GM23338 (cell line): ENCODE data around the gene TOMM7. TPM values are rescaled to one million over a fixed set of nuclear protein-coding genes. Genes with fewer than 3 reads are reported as not detected.

Experiments used
- ATAC-seq: fragments of 200-7000 bp; cut with Tn5 transposase; 3 replicates; pipeline ENCODE4 v1.9.1; 2020
- DNase-seq: peaks from one replicate; pipeline ENCODE4 v3.0.0-alpha.2; 2015; ENCODE audit warnings: low spot score
- H2AFZ ChIP-seq: fragments of 200-600 bp; sonication (generic); 2 replicates; pipeline ENCODE4 v1.8.0; 2016; ENCODE audit warnings: antibody characterized with exemption, mild to moderate bottlenecking, moderate library complexity
- H3F3A ChIP-seq: fragments of 200-600 bp; sonication (generic); replicated peaks from 2 replicates; pipeline ENCODE4 v1.8.0; 2017; ENCODE audit warnings: antibody characterized with exemption, mixed run types, low read depth
- H3K27ac ChIP-seq: fragments of 200-600 bp; sonication (generic); 2 replicates; pipeline ENCODE4 v1.6.1; 2016; ENCODE audit warnings: low read depth
- H3K27me3 ChIP-seq: fragments of 200-600 bp; sonication (generic); 2 replicates; pipeline ENCODE4 v1.8.0; 2016; ENCODE audit warnings: mild to moderate bottlenecking, mixed run types, moderate library complexity; ENCODE audit not compliant: insufficient read depth
- H3K36me3 ChIP-seq: fragments of 200-600 bp; sonication (generic); 2 replicates; pipeline ENCODE4 v1.8.0; 2016; ENCODE audit warnings: mild to moderate bottlenecking; ENCODE audit not compliant: insufficient read depth
- H3K4me1 ChIP-seq: fragments of 200-600 bp; sonication (generic); 2 replicates; pipeline ENCODE4 v1.8.0; 2016; ENCODE audit warnings: mild to moderate bottlenecking, moderate library complexity; ENCODE audit not compliant: insufficient read depth
- H3K4me2 ChIP-seq: fragments of 200-600 bp; sonication (generic); 2 replicates; pipeline ENCODE4 v1.7.1; 2017; ENCODE audit warnings: mixed run types
- H3K4me3 ChIP-seq: fragments of 200-600 bp; sonication (generic); 2 replicates; pipeline ENCODE4 v1.6.1; 2016; ENCODE audit warnings: mixed run types
- H3K79me2 ChIP-seq: fragments of 200-600 bp; sonication (generic); replicated peaks from 2 replicates; pipeline ENCODE4 v1.8.0; 2017; ENCODE audit warnings: mild to moderate bottlenecking; ENCODE audit not compliant: insufficient read depth
- H3K9me2 ChIP-seq: fragments of 200-600 bp; sonication (generic); 2 replicates; pipeline ENCODE4 v1.8.0; 2017; ENCODE audit not compliant: insufficient read depth
- H4K20me1 ChIP-seq: fragments of 200-600 bp; sonication (generic); replicated peaks from 2 replicates; pipeline ENCODE4 v1.8.0; 2017; ENCODE audit warnings: mild to moderate bottlenecking; ENCODE audit not compliant: insufficient read depth
- H3K27ac Mint-ChIP-seq: 2 replicates; pipeline ENCODE4 v1.8.0; 2020; ENCODE audit warnings: inconsistent platforms, mild to moderate bottlenecking, moderate library complexity, mixed read lengths
- H3K27me3 Mint-ChIP-seq: 3 replicates; pipeline ENCODE4 v1.8.0; 2022; ENCODE audit warnings: low read depth, mild to moderate bottlenecking, moderate library complexity, mixed read lengths, inconsistent platforms; ENCODE audit not compliant: insufficient read depth, poor library complexity
- H3K36me3 Mint-ChIP-seq: 3 replicates; pipeline ENCODE4 v1.8.0; 2021; ENCODE audit warnings: low read depth, mild to moderate bottlenecking, inconsistent platforms, moderate library complexity, mixed read lengths
- H3K4me1 Mint-ChIP-seq: 3 replicates; pipeline ENCODE4 v1.8.0; 2020; ENCODE audit warnings: mild to moderate bottlenecking, inconsistent platforms, mixed read lengths
- H3K4me3 Mint-ChIP-seq: 3 replicates; pipeline ENCODE4 v1.8.0; 2021; ENCODE audit warnings: moderate library complexity, mild to moderate bottlenecking, inconsistent platforms, mixed read lengths
- H3K9me3 Mint-ChIP-seq: 3 replicates; pipeline ENCODE4 v1.8.0; 2020; ENCODE audit warnings: moderate library complexity, mild to moderate bottlenecking, inconsistent platforms, mixed read lengths
- CREB1 ChIP-seq: fragments of 250-450 bp; sonication (Bioruptor Pico); IDR thresholded peaks from 2 replicates; pipeline ENCODE4 v1.5.0; 2020; ENCODE audit warnings: low read depth, mild to moderate bottlenecking, moderate library complexity
- EZH2 ChIP-seq: fragments of 200-600 bp; sonication (generic); IDR thresholded peaks from one replicate; pipeline ENCODE4 v1.8.0; 2017; ENCODE audit warnings: antibody characterized with exemption, mild to moderate bottlenecking, low read depth; ENCODE audit not compliant: unreplicated experiment
- EZH2phosphoT487 ChIP-seq: fragments of 200-600 bp; sonication (generic); IDR thresholded peaks from one replicate; pipeline ENCODE4 v1.8.1; 2018; ENCODE audit warnings: antibody characterized with exemption; ENCODE audit not compliant: unreplicated experiment
- JUNB ChIP-seq: IDR thresholded peaks from one replicate; pipeline ENCODE4 v1.6.1; 2016; ENCODE audit warnings: antibody characterized with exemption; ENCODE audit not compliant: unreplicated experiment
- NANOG ChIP-seq: IDR thresholded peaks from 2 replicates; pipeline ENCODE4 v1.6.1; 2016; ENCODE audit warnings: antibody characterized with exemption, borderline replicate concordance
- POLR2AphosphoS5 ChIP-seq: IDR thresholded peaks from 2 replicates; pipeline ENCODE4 v1.6.1; 2016; ENCODE audit warnings: antibody characterized with exemption, low read depth
- REST ChIP-seq: IDR thresholded peaks from one replicate; pipeline ENCODE4 v1.6.1; 2018; ENCODE audit warnings: antibody characterized with exemption; ENCODE audit not compliant: unreplicated experiment
- STAT1 ChIP-seq: IDR thresholded peaks from one replicate; pipeline ENCODE4 v1.6.1; 2016; ENCODE audit warnings: antibody characterized with exemption; ENCODE audit not compliant: unreplicated experiment
- ZNF114 ChIP-seq: fragments of 250-450 bp; sonication (Bioruptor Pico); IDR thresholded peaks from 2 replicates; pipeline ENCODE4 v1.5.0; 2020; ENCODE audit warnings: mild to moderate bottlenecking, moderate library complexity
- ZNF331 ChIP-seq: fragments of 250-450 bp; sonication (Bioruptor Pico); IDR thresholded peaks from 2 replicates; pipeline ENCODE4 v1.5.0; 2020; ENCODE audit warnings: low read depth, mild to moderate bottlenecking, moderate library complexity
- polyA plus RNA-seq: library from polyadenylated mRNA; unstranded; fragments of >200 nt; fragmentation: Nextera tagmentation; extraction: Ambion mirVana; gene quantifications from 2 replicates; pipeline ENCODE4 v1.2.1, GENCODE V29; 2016
- total RNA-seq: library from RNA; depleted of rRNA; stranded (reverse); fragments of >200 nt; shearing (Covaris generic); gene quantifications from 2 replicates; pipeline ENCODE4 v1.2.3, GENCODE V29; 2014
- TF ChIP-seq, protein P1 (sequence below): fragments of 250-450 bp; sonication (Bioruptor Pico); IDR thresholded peaks from 2 replicates; pipeline ENCODE4 v1.5.0; 2020; ENCODE audit warnings: mild to moderate bottlenecking, moderate library complexity
- TF ChIP-seq, protein P2 (sequence below), 2 experiments: fragments of 200-600 bp in 1 of 2; sonication (generic) in 1 of 2; conservative IDR thresholded peaks; 2 replicates each; pipeline versions ENCODE4 v1.5.1 to v1.6.1; 2016 to 2017; ENCODE audit warnings: antibody characterized with exemption in 2 of 2, low read depth in 2 of 2, mild to moderate bottlenecking in 2 of 2, moderate library complexity in 1 of 2

TOMM7 gene
- total and polyA plus RNA-seq, 2 experiments from 2014 or later, result 164 to 920 TPM

- Histone ChIP-seq H3F3A (peaks cover 9% of the 10 kb centered on the region), H2AFZ (no peak overlapping the region), H3K4me1 (peaks cover 7% of the 10 kb centered on the region), H3K9me2 (peaks cover 9% of the 10 kb centered on the region; the same call in 1 of the 2 replicates), H3K79me2 (no peaks in the 10 kb centered on the region), H3K4me3 (no peak overlapping the region), H3K27ac (no peak overlapping the region), H3K36me3 (no peaks in the 10 kb centered on the region), H3K27me3 (no peaks in the 10 kb centered on the region), H4K20me1 (no peaks in the 10 kb centered on the region), H3K4me2 (no peak overlapping the region)
- Mint-ChIP-seq H3K9me3 (no peaks in the 10 kb centered on the region; the same call in 2 of the 3 replicates), H3K36me3 (peaks cover 18% of the 10 kb centered on the region), H3K4me1 (peaks cover 19% of the 10 kb centered on the region), H3K27ac (no peak overlapping the region), H3K27me3 (peaks cover 9% of the 10 kb centered on the region), H3K4me3 (no peak overlapping the region)
- TF ChIP-seq NANOG (no peak), EZH2phosphoT487 (no peak), EZH2 (no peak), REST (no peak), ZNF114 (CRISPR knock-in tag) (no peak), JUNB (no peak), CREB1 (CRISPR knock-in tag) (no peak), STAT1 (no peak), ZNF331 (CRISPR knock-in tag) (no peak), POLR2AphosphoS5 (no peak)
- TF ChIP-seq, protein P1, sequence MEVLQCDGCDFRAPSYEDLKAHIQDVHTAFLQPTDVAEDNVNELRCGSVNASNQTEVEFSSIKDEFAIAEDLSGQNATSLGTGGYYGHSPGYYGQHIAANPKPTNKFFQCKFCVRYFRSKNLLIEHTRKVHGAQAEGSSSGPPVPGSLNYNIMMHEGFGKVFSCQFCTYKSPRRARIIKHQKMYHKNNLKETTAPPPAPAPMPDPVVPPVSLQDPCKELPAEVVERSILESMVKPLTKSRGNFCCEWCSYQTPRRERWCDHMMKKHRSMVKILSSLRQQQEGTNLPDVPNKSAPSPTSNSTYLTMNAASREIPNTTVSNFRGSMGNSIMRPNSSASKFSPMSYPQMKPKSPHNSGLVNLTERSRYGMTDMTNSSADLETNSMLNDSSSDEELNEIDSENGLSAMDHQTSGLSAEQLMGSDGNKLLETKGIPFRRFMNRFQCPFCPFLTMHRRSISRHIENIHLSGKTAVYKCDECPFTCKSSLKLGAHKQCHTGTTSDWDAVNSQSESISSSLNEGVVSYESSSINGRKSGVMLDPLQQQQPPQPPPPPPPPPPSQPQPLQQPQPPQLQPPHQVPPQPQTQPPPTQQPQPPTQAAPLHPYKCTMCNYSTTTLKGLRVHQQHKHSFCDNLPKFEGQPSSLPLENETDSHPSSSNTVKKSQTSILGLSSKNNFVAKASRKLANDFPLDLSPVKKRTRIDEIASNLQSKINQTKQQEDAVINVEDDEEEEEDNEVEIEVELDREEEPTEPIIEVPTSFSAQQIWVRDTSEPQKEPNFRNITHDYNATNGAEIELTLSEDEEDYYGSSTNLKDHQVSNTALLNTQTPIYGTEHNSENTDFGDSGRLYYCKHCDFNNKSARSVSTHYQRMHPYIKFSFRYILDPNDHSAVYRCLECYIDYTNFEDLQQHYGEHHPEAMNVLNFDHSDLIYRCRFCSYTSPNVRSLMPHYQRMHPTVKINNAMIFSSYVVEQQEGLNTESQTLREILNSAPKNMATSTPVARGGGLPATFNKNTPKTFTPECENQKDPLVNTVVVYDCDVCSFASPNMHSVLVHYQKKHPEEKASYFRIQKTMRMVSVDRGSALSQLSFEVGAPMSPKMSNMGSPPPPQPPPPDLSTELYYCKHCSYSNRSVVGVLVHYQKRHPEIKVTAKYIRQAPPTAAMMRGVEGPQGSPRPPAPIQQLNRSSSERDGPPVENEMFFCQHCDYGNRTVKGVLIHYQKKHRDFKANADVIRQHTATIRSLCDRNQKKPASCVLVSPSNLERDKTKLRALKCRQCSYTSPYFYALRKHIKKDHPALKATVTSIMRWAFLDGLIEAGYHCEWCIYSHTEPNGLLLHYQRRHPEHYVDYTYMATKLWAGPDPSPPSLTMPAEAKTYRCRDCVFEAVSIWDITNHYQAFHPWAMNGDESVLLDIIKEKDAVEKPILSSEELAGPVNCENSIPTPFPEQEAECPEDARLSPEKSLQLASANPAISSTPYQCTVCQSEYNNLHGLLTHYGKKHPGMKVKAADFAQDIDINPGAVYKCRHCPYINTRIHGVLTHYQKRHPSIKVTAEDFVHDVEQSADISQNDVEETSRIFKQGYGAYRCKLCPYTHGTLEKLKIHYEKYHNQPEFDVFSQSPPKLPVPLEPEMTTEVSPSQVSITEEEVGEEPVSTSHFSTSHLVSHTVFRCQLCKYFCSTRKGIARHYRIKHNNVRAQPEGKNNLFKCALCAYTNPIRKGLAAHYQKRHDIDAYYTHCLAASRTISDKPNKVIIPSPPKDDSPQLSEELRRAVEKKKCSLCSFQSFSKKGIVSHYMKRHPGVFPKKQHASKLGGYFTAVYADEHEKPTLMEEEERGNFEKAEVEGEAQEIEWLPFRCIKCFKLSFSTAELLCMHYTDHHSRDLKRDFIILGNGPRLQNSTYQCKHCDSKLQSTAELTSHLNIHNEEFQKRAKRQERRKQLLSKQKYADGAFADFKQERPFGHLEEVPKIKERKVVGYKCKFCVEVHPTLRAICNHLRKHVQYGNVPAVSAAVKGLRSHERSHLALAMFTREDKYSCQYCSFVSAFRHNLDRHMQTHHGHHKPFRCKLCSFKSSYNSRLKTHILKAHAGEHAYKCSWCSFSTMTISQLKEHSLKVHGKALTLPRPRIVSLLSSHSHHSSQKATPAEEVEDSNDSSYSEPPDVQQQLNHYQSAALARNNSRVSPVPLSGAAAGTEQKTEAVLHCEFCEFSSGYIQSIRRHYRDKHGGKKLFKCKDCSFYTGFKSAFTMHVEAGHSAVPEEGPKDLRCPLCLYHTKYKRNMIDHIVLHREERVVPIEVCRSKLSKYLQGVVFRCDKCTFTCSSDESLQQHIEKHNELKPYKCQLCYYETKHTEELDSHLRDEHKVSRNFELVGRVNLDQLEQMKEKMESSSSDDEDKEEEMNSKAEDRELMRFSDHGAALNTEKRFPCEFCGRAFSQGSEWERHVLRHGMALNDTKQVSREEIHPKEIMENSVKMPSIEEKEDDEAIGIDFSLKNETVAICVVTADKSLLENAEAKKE (CRISPR knock-in tag), result no peak
- TF ChIP-seq, protein P2, sequence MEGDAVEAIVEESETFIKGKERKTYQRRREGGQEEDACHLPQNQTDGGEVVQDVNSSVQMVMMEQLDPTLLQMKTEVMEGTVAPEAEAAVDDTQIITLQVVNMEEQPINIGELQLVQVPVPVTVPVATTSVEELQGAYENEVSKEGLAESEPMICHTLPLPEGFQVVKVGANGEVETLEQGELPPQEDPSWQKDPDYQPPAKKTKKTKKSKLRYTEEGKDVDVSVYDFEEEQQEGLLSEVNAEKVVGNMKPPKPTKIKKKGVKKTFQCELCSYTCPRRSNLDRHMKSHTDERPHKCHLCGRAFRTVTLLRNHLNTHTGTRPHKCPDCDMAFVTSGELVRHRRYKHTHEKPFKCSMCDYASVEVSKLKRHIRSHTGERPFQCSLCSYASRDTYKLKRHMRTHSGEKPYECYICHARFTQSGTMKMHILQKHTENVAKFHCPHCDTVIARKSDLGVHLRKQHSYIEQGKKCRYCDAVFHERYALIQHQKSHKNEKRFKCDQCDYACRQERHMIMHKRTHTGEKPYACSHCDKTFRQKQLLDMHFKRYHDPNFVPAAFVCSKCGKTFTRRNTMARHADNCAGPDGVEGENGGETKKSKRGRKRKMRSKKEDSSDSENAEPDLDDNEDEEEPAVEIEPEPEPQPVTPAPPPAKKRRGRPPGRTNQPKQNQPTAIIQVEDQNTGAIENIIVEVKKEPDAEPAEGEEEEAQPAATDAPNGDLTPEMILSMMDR (conservative IDR thresholded peaks at IDR 0.05; ENCODE audit: low read depth in 2 of 2), result no peak
- DNase-seq (no peak), ATAC-seq (no peak)
Measured at GRCh38 chr7:22868509-22868908, 45.9 kb upstream of the TOMM7 start.
